ENCODE data around the gene PPIAL4G.
"Not testable (repeated sequence)": the region's sequence is repeated elsewhere in the genome, so short reads cannot be mapped to it uniquely, and the experiment has no call there.

DNA sequence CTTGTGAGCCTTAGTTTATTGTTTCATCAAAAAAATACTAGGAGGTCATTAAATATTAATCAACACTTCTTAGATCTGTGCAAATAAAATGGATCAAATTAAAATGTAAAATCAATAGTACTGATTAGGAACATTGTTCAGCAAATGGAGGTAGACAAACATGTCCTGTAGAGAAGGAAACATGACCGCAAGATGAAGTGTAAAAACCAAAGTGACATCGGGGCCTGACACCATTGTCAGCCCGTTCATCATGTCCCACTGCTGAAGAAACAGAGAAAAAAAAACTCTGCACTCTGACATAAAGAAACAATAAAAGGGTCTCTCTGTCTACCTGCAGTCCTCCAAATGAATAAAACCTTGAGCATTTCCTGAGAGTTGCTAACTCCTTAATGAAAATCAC is 31.2 kb upstream of the PPIAL4G start:
- not testable (repeated sequence) for TF ChIP-seq TMF1 (CRISPR knock-in tag; IDR thresholded peaks at IDR 0.05; ENCODE audit: low read depth); YY1 (IDR thresholded peaks at IDR 0.05; ENCODE audit: insufficient read depth, insufficient replicate concordance, low read depth, low read length); KDM2A (CRISPR knock-in tag; IDR thresholded peaks at IDR 0.05; ENCODE audit: borderline replicate concordance, low read depth); ZNF138 (CRISPR knock-in tag; IDR thresholded peaks at IDR 0.05; ENCODE audit: low read depth)
- TF ChIP-seq, protein P1, sequence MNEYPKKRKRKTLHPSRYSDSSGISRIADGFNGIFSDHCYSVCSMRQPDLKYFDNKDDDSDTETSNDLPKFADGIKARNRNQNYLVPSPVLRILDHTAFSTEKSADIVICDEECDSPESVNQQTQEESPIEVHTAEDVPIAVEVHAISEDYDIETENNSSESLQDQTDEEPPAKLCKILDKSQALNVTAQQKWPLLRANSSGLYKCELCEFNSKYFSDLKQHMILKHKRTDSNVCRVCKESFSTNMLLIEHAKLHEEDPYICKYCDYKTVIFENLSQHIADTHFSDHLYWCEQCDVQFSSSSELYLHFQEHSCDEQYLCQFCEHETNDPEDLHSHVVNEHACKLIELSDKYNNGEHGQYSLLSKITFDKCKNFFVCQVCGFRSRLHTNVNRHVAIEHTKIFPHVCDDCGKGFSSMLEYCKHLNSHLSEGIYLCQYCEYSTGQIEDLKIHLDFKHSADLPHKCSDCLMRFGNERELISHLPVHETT (CRISPR knock-in tag; conservative IDR thresholded peaks at IDR 0.05) = not testable (repeated sequence)
